Lower leg skin (tissue), 3 donors: Measurements from ENCODE around the gene USP14.

Experiments used
- POLR2A ChIP-seq, 2 donors: fragments of 450-650 bp; IDR thresholded peaks; one replicate each; pipeline ENCODE4 v1.6.1; 2016 to 2017; ENCODE audit warnings: antibody characterized with exemption in 2 of 2, mild to moderate bottlenecking in 1 of 2, moderate library complexity in 1 of 2
- TF ChIP-seq, protein P1 (sequence below), 3 donors: fragments of 450-650 bp; IDR thresholded peaks; one replicate each; pipeline ENCODE4 v1.5.1; 2016; ENCODE audit warnings: antibody characterized with exemption in 3 of 3, mild to moderate bottlenecking in 3 of 3, moderate library complexity in 2 of 3

DNA sequence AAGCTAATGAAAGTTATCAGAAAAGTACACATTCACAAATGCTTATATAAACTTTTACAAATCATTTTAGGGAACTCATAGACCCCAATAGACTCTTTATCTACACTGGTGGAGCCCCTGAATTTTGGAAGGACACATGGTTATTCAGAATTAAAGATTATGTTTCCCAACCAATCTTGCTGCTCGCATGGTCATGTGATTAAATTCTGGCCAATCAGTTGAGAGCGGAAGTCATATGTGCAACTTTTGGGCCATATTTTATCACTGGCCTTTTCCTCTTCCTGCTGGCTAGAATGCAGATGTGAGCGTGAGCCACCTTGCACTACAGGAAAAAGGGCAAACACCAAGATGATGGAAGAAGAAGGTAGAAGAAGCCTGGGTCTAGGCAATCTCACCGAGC, 89.7 kb downstream of the USP14 start:
- TF ChIP-seq, protein P1, sequence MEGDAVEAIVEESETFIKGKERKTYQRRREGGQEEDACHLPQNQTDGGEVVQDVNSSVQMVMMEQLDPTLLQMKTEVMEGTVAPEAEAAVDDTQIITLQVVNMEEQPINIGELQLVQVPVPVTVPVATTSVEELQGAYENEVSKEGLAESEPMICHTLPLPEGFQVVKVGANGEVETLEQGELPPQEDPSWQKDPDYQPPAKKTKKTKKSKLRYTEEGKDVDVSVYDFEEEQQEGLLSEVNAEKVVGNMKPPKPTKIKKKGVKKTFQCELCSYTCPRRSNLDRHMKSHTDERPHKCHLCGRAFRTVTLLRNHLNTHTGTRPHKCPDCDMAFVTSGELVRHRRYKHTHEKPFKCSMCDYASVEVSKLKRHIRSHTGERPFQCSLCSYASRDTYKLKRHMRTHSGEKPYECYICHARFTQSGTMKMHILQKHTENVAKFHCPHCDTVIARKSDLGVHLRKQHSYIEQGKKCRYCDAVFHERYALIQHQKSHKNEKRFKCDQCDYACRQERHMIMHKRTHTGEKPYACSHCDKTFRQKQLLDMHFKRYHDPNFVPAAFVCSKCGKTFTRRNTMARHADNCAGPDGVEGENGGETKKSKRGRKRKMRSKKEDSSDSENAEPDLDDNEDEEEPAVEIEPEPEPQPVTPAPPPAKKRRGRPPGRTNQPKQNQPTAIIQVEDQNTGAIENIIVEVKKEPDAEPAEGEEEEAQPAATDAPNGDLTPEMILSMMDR (IDR thresholded peaks at IDR 0.05): no peak
- no peak for TF ChIP-seq POLR2A (IDR thresholded peaks at IDR 0.05)
